Measurements from ENCODE around the gene PAK2. TPM values are rescaled to one million over a fixed set of nuclear protein-coding genes. Genes with fewer than 3 reads are reported as not detected.
A peak's percentile ranks its signal among the peaks of the same experiment; 100 is the strongest.
"Not testable (repeated sequence)": the region's sequence is repeated elsewhere in the genome, so short reads cannot be mapped to it uniquely, and the experiment has no call there.

PAK2 gene
- total and polyA plus RNA-seq, 8 donors, result 7.5 to 36.2 (median 18.5) TPM

- peak overlapping the region; percentile 86 to 93 (median 88) for H3K27ac ChIP-seq
- FAIRE-seq (no peak), DNase-seq (no peak), ATAC-seq (peak in 3 of 4 donors; percentile 2)
- H3K27me3 ChIP-seq, result no peaks in the 10 kb centered on the region
- H3K4me1 ChIP-seq, result peaks cover 0 to 11% (median 9%) of the 10 kb centered on the region in 3 donors
- H3K4me3 ChIP-seq, result peak overlapping the region; percentile 73 to 99 (median 96)
- TF ChIP-seq CTCF (IDR thresholded peaks at IDR 0.05), result no peak
- intact Hi-C loops (cut with DNase I), result no loop called here
- H3K9me3 ChIP-seq, result no peaks in the 10 kb centered on the region
- H3K36me3 ChIP-seq, result no peaks in the 10 kb centered on the region
- WGBS, 2 donors, result 20 to 21% methylated on average over 6 of the region's 6 CpGs
Observed at GRCh38 chr3:196867155-196867506, 127.5 kb downstream of the PAK2 start.

- peak within 1 kb of the TSS; percentile 86 to 93 (median 88) for H3K27ac ChIP-seq
- H3K36me3 ChIP-seq, result no peaks in the 10 kb centered on the region
- H3K9me3 ChIP-seq, result no peaks in the 10 kb centered on the region
- WGBS, 2 donors, result 0 to 1% methylated on average over 65 to 93 of the region's 93 CpGs
- H3K4me3 ChIP-seq, result peak within 1 kb of the TSS; percentile 73 to 99 (median 96)
- ATAC-seq (peak; percentile 99), FAIRE-seq (no peak), DNase-seq (peak; percentile 88 to 97 (median 91))
- intact Hi-C loops (cut with DNase I), result no loop called here
- TF ChIP-seq CTCF (IDR thresholded peaks at IDR 0.05), result no peak
- H3K4me1 ChIP-seq, result peaks cover 0 to 11% (median 9%) of the 10 kb centered on the region in 3 donors
- no peaks in the 10 kb centered on the region for H3K27me3 ChIP-seq
Observed at GRCh38 chr3:196867507-196868296, 128.0 kb downstream of the PAK2 start, which contains the start of gene SENP5. SENP5 (plus strand) TSS chr3:196867920; CDS start chr3:196885182, 17,262 bp downstream.

- Histone ChIP-seq H3K4me1 (peaks cover 0 to 11% (median 9%) of the 10 kb centered on the region in 3 donors), H3K36me3 (no peaks in the 10 kb centered on the region), H3K27ac (peak overlapping the region; percentile 86 to 93 (median 88)), H3K4me3 (peak overlapping the region; percentile 73 to 99 (median 96)), H3K9me3 (no peaks in the 10 kb centered on the region), H3K27me3 (no peaks in the 10 kb centered on the region)
- TF ChIP-seq CTCF (IDR thresholded peaks at IDR 0.05), result no peak
- 0 to 1% methylated on average over 24 to 29 of the region's 29 CpGs for WGBS, 2 donors
- DNase-seq (peak in 1 of 6 donors; percentile 16), ATAC-seq (peak in 2 of 4 donors; percentile 21 to 27), FAIRE-seq (no peak)
- intact Hi-C loops (cut with DNase I), result no loop called here
Observed at GRCh38 chr3:196868297-196868661, 128.6 kb downstream of the PAK2 start.

DNA sequence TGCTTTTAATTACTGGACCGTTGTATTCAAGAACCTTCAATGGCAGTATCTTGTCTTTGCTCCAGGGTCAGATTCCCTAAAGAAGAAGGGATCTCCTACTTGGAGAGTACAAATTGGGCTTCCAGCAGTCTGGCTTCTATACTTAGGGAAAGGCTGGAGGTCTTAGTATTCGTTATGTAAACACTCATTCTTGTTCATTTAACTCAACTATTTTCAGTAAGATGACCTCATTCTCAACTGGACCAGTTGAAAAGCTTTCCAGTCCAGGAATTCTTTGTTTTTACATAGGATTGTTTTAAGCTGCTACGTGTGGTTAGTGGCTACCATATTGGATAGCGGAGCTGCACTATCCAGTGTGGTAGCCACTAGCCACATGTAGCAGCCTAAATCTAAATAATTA lies 132.7 kb downstream of the PAK2 start:
- Histone ChIP-seq H3K4me1 (peaks cover 0 to 13% (median 9%) of the 10 kb centered on the region in 3 donors), H3K27ac (no peak overlapping the region), H3K4me3 (no peak overlapping the region), H3K9me3 (no peaks in the 10 kb centered on the region), H3K27me3 (no peaks in the 10 kb centered on the region), H3K36me3 (no peaks in the 10 kb centered on the region)
- FAIRE-seq (no peak), ATAC-seq (no peak), DNase-seq (no peak)
- intact Hi-C loops (cut with DNase I), result no loop called here
- TF ChIP-seq CTCF (IDR thresholded peaks at IDR 0.05), result no peak
- WGBS, 2 donors, result 91% methylated on average over 4 of the region's 4 CpGs

- intact Hi-C loops (cut with DNase I); H3K27me3 ChIP-seq; H3K27ac ChIP-seq; FAIRE-seq; H3K36me3 ChIP-seq; H3K4me1 ChIP-seq; ATAC-seq; H3K9me3 ChIP-seq; DNase-seq; H3K4me3 ChIP-seq: not testable (repeated sequence)
- 93% methylated on average over 7 of the region's 7 CpGs for WGBS, 2 donors
Observed at GRCh38 chr3:196874511-196875094, 134.9 kb downstream of the PAK2 start.

Data from pancreas (tissue), 10 donors.